Right lobe of liver (tissue), 4 donors: Measurements from ENCODE around the gene C2CD4D.

ENCODE experiments used
- POLR2A ChIP-seq: fragments of 450-650 bp; IDR thresholded peaks from one replicate; pipeline ENCODE4 v1.6.1; 2017; ENCODE audit warnings: antibody characterized with exemption, mild to moderate bottlenecking
- TF ChIP-seq, protein P1 (sequence below), 4 donors: fragments of 200-600 bp in 3 of 4; fragments of 450-650 bp in 1 of 4; IDR thresholded peaks; one replicate each; pipeline versions ENCODE4 v1.5.1 to v1.8.0; 2016 to 2022; ENCODE audit warnings: antibody characterized with exemption in 4 of 4, mild to moderate bottlenecking in 2 of 4
- donor health status: DM: no; HTN: no; CAD: no.
- donor health status: DM: no; HTN: no; CAD: no.
- donor health status: DM: no; HTN: yes; CAD: no.

DNA sequence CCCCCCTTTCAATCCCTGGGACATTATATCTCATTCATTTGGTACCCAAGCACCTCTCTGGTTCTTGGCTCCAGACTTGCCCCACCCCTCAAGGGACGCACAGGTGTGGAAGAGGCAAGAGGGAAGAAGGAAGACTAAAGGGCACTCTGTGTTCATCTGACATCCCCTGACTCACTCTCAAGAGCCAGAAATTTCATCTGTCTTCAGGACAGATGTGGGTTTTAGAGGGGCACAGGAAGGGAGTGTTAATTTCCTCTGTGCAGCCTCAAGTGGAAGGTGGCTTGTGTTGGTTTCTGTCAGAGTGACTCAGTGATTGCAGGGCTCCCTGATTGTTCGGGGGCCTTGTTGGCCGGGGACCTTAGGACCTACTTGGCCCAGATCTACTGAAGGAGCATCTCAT, 2.4 kb downstream of the C2CD4D start:
- TF ChIP-seq, protein P1, sequence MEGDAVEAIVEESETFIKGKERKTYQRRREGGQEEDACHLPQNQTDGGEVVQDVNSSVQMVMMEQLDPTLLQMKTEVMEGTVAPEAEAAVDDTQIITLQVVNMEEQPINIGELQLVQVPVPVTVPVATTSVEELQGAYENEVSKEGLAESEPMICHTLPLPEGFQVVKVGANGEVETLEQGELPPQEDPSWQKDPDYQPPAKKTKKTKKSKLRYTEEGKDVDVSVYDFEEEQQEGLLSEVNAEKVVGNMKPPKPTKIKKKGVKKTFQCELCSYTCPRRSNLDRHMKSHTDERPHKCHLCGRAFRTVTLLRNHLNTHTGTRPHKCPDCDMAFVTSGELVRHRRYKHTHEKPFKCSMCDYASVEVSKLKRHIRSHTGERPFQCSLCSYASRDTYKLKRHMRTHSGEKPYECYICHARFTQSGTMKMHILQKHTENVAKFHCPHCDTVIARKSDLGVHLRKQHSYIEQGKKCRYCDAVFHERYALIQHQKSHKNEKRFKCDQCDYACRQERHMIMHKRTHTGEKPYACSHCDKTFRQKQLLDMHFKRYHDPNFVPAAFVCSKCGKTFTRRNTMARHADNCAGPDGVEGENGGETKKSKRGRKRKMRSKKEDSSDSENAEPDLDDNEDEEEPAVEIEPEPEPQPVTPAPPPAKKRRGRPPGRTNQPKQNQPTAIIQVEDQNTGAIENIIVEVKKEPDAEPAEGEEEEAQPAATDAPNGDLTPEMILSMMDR (IDR thresholded peaks at IDR 0.05) = no peak
- TF ChIP-seq POLR2A = no peak
